ENCODE measurements around the gene FAM98C.

FAM98C gene

DNA sequence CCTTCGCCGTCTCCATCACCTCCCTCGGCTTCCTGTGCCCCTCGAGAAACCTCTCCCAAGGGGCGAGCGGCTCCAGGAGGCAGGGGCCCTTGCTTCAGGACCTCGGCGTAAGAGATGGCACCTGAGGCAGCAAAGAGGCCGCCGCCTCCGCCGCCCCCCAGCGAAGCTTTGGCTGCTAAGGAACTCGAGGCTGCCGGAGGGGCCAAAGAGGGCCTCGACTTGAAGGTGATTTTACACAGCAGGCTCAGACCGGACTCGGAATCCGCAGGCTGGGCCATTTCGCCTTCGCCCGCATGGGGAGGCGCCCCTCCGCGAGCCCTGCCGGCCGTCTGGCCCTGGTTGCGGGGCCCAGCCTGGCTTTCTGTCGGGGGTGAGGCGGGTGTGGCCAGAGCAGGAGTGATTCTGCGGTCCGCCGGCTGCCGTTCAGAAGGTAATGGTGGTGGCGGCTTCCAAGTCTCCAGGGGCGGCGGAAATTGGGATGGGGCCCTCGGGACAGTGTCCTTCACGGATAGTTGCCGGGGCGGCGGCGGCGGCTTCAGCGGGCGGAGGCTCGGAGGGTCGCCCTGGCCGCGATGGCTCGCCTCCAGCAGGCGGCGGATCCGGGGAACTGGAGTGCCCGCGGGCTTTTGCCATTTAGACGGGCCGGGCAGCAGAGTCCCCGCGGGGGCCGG, 16.5 kb upstream of the FAM98C start:
- no peak for DNase-seq (ENCODE audit: extremely low read depth, low read depth)
- TF ChIP-seq, protein P1, sequence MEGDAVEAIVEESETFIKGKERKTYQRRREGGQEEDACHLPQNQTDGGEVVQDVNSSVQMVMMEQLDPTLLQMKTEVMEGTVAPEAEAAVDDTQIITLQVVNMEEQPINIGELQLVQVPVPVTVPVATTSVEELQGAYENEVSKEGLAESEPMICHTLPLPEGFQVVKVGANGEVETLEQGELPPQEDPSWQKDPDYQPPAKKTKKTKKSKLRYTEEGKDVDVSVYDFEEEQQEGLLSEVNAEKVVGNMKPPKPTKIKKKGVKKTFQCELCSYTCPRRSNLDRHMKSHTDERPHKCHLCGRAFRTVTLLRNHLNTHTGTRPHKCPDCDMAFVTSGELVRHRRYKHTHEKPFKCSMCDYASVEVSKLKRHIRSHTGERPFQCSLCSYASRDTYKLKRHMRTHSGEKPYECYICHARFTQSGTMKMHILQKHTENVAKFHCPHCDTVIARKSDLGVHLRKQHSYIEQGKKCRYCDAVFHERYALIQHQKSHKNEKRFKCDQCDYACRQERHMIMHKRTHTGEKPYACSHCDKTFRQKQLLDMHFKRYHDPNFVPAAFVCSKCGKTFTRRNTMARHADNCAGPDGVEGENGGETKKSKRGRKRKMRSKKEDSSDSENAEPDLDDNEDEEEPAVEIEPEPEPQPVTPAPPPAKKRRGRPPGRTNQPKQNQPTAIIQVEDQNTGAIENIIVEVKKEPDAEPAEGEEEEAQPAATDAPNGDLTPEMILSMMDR (IDR thresholded peaks at IDR 0.05; ENCODE audit: low read depth, low read length), result no peak

DNA sequence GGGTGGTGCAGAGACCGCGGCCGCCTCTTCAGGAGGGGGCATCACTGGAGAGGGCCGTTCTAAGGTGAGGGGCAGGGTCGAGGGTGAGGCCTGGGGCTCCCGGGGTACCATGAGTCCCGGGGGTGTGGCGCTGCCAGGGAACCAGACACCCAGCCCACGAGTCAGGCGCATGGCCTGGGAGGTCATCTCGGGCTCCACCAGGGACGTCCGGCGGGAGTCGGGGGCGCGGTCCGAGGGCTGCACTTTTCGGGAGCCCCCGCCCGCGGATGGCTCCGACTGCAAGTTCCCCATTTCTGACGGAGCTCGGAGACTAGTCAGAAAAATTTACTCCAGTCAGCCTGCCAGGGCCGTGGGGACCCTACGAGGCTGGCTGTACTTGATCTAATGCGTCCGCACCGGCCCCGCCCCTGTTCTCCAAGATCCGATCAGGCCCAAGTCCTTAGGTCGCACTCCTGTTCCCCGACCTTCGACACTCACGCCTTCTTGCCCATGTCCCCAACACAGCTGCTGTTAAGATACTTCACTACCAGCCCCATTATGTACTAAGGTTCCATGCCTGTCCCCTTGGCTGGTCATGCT, 15.8 kb upstream of the FAM98C start:
- TF ChIP-seq, protein P1 (IDR thresholded peaks at IDR 0.05; ENCODE audit: low read depth, low read length), result no peak
- no peak for DNase-seq (ENCODE audit: extremely low read depth, low read depth)

DNA sequence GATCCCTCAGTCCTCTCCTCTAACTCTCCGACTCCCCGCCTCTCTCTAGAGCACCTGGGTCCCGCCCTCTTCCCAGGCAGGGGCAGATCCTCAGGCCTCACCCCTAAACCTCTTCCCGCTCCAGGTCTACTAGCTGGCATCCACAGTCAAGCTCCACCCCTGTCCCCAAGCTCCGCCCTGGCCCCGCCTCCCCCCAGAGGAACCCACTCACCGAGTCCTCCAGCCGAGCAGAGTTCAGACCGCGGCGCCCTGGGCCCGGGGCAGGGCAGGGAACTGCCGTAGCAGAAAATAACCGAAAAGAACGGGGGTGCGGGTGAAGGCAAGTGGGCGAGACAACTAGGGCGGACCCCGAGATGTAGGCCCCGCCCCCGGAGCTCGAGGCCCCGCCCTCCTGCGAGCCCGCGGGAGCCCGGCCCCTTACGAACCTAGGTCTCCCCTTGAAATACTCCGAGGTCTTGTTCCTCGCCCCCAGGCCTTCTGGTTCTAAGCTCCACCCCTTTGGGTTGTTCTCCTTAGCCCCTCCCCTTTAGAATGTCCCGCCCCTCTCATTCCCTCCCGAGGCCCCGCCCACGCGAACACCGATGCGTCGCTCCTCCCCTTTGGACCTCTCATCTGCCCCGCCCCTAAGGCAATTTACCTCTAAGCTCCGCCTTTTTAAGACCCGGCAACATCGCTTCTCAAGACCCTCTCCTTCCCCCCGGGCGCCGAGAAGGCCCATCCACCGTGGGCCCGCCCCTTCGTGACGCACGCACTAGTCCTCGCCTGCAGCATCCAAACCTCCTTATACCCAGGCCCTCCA, 15.1 kb upstream of the FAM98C start, which contains the start of gene GGN:
GGN (minus strand) TSS at position 485 of the 799 bp plus-strand sequence. CDS start 773 bp downstream, outside the sequence.
- TF ChIP-seq, protein P1 (IDR thresholded peaks at IDR 0.05; ENCODE audit: low read depth, low read length), result no peak
- peak; percentile 85 for DNase-seq (ENCODE audit: extremely low read depth, low read depth)

DNA sequence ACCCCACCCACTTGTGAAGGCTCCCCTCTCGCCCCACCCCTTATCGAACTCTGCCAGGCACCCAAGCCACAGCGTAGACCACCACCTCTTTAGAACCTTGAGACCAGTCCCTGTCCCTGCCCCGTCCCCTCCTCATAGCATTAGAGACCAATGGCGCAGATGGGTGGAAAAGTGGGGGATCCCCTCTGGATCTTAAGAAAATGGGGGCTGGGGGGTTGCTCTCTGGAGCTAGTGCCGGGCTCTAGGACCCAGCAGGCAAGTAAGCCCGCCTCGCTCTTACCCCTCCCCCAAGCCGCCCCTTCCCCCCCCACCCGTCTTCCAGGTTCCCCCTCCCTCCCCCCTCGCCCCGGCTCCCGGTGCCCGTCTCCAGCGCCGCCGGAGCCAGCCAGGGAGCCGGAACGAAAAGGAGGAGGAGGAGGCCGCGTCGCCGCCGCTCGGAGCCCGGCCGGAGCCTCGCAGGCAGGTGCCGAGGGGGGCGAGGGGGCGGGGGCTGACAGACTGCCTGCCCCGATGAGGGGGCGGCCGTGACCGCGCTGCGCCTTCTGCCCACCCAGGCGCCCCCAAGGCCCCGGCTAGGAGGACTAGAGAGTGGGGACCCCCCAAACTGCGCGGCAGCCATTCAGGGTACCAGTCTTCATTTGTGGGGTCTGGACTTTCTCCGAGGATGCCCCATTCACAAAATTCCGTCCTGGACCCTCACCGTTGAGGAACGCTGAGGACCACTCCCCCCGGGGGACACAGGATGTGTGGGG, 14.4 kb upstream of the FAM98C start, which contains the start of gene SPRED3:
SPRED3 (plus strand) TSS at position 349 of the 752 bp plus-strand sequence. CDS start 1,606 bp downstream, outside the sequence.
- TF ChIP-seq, protein P1 (IDR thresholded peaks at IDR 0.05; ENCODE audit: low read depth, low read length), result no peak

DNA sequence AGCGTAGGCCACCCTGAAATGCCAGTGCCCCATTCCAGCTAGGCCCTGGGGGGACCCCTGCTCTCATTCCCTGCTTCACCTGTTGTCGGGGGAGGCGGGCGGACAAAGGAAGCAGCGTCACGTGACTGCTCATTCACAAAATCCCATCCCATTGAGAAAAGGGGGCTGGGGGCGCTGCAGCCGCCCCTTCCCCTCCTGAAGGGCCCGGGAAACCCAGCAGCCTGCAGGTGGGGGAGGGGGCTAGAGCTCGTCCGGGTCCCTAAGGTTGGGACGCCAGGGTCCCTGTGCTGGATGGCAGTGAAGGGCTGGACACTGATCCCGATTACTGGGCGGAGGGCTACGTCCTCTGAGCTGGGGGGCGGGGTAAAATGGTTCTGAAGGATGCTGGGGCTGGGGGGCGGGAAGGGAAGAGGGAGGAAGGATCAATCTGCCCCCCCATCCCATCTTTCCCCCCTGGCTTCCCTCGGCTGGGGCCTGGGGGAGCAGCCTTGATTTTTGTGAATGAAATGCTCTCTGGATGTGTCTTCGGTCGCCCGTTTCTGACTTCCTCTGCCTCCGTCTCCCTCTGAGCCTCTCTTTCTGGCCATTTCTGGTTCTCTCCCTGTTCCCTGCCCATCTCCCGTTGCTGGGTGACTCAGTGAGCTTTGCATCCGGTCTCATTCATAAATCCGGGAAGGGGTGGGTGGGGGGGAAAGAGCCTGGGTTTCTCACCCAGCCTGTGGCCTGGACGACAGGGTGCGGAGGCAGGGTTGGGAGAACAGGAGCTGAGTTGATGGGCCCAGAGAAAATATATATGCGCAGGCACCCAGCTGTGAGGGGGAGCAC, 13.6 kb upstream of the FAM98C start:
- no peak for DNase-seq (ENCODE audit: extremely low read depth, low read depth)
- TF ChIP-seq, protein P1 (IDR thresholded peaks at IDR 0.05; ENCODE audit: low read depth, low read length), result no peak

More for the DNA sequence above, 14.4 kb upstream of the FAM98C start, which contains the start of gene SPRED3:
- no peak for DNase-seq (ENCODE audit: extremely low read depth, low read depth)

Data from AG09319 (cell line).